Measurements from ENCODE around the gene TLE4.

DNA sequence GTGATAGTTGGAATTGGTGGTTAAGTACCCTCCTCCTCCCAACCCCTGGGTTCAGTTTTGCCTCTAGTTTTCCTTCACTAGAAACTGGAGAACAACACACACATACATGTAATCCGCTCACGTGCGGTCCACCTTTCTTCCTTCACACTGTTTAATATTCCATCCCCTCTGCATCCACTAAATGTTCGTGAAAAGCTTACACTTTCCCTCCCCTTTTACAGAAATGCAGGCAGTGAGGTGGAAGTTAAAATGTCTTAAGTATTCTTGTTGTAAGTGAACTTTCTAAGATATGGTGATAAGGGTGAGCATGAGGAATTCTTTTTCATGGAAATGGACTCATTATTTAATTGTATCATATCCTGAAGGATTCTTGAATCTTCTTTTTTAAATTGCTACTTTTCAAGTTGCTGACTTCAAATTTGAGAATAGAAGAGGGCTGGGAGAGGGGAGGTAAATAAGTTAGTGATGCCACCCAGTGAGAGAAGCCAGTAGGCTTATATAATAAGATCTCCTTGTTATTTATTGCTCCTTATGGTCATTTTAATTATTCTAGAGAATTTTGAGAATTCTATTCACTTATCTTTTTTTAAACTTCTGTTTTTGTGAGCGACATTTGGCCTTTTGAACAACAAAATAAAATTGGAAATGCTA lies 90.2 kb downstream of the TLE4 start:
- TF ChIP-seq, protein P1, sequence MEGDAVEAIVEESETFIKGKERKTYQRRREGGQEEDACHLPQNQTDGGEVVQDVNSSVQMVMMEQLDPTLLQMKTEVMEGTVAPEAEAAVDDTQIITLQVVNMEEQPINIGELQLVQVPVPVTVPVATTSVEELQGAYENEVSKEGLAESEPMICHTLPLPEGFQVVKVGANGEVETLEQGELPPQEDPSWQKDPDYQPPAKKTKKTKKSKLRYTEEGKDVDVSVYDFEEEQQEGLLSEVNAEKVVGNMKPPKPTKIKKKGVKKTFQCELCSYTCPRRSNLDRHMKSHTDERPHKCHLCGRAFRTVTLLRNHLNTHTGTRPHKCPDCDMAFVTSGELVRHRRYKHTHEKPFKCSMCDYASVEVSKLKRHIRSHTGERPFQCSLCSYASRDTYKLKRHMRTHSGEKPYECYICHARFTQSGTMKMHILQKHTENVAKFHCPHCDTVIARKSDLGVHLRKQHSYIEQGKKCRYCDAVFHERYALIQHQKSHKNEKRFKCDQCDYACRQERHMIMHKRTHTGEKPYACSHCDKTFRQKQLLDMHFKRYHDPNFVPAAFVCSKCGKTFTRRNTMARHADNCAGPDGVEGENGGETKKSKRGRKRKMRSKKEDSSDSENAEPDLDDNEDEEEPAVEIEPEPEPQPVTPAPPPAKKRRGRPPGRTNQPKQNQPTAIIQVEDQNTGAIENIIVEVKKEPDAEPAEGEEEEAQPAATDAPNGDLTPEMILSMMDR (conservative IDR thresholded peaks at IDR 0.05 in 1 of 2, IDR thresholded peaks at IDR 0.05 in 1 of 2; ENCODE audit: low read depth in 1 of 2, low read length in 2 of 2), result no peak
- no peak for TF ChIP-seq EZH2 (IDR thresholded peaks at IDR 0.05; ENCODE audit: low read length, missing control alignments)
